Liver (tissue), 9 donors: Measurements from ENCODE around the gene ZNF358. TPM values are rescaled to one million over a fixed set of nuclear protein-coding genes. Genes with fewer than 3 reads are reported as not detected.

ENCODE experiments used
- DNase-seq: peaks from one replicate; pipeline ENCODE4 v3.0.0-alpha.2; 2017; ENCODE audit warnings: low spot score
- H3K27ac ChIP-seq, 2 donors: one replicate each; pipeline ENCODE4 v1.7.0; 2013; ENCODE audit warnings: inconsistent platforms in 2 of 2, low read length in 2 of 2, control low read depth in 1 of 2, low read depth in 1 of 2, mild to moderate bottlenecking in 1 of 2
- H3K27me3 ChIP-seq, 4 donors: one replicate each; pipeline versions ENCODE4 v1.6.1 to v1.7.0; 2013; ENCODE audit warnings: low read length in 3 of 4, inconsistent platforms in 1 of 4, mild to moderate bottlenecking in 1 of 4, moderate library complexity in 1 of 4; ENCODE audit not compliant: control insufficient read depth in 4 of 4, insufficient read depth in 4 of 4
- H3K36me3 ChIP-seq, 4 donors: one replicate each; pipeline versions ENCODE4 v1.6.1 to v1.7.0; 2013; ENCODE audit warnings: low read length in 3 of 4, mild to moderate bottlenecking in 3 of 4, low read depth in 1 of 4, moderate library complexity in 1 of 4; ENCODE audit not compliant: control insufficient read depth in 4 of 4, insufficient read depth in 3 of 4
- H3K4me1 ChIP-seq, 4 donors: one replicate each; pipeline versions ENCODE4 v1.6.1 to v1.7.0; 2013; ENCODE audit warnings: low read length in 3 of 4, mild to moderate bottlenecking in 3 of 4, moderate library complexity in 1 of 4; ENCODE audit not compliant: control insufficient read depth in 4 of 4, insufficient read depth in 4 of 4
- H3K4me3 ChIP-seq, 3 donors: one replicate each; pipeline versions ENCODE4 v1.6.1 to v1.7.0; 2013; ENCODE audit warnings: low read length in 3 of 3, control low read depth in 1 of 3, low read depth in 1 of 3, mild to moderate bottlenecking in 1 of 3
- H3K9ac ChIP-seq, 2 donors: one replicate each; pipeline ENCODE4 v1.7.0; 2013; ENCODE audit warnings: low read length in 2 of 2, mild to moderate bottlenecking in 2 of 2, moderate library complexity in 2 of 2, control low read depth in 1 of 2, low read depth in 1 of 2
- H3K9me3 ChIP-seq, 4 donors: one replicate each; pipeline versions ENCODE4 v1.6.1 to v1.7.0; 2013; ENCODE audit warnings: low read length in 3 of 4; ENCODE audit not compliant: control insufficient read depth in 4 of 4
- EGR1 ChIP-seq, 2 donors: IDR thresholded peaks; 2 replicates each; pipeline ENCODE4 v1.6.1; 2016 to 2018; ENCODE audit warnings: antibody characterized with exemption in 2 of 2, low read depth in 2 of 2
- FOXA1 ChIP-seq: IDR thresholded peaks from 2 replicates; pipeline ENCODE4 v1.6.1; 2016; ENCODE audit warnings: antibody characterized with exemption
- FOXA2 ChIP-seq: IDR thresholded peaks from 2 replicates; pipeline ENCODE4 v1.6.1; 2016; ENCODE audit warnings: antibody characterized with exemption
- GABPA ChIP-seq, 2 donors: IDR thresholded peaks in 1 of 2; conservative IDR thresholded peaks in 1 of 2; 2 replicates each; pipeline ENCODE4 v1.6.1; 2016; ENCODE audit warnings: antibody characterized with exemption in 2 of 2, mild to moderate bottlenecking in 1 of 2, moderate library complexity in 1 of 2
- HNF4A ChIP-seq, 2 donors: conservative IDR thresholded peaks; 2 replicates each; pipeline ENCODE4 v1.6.1; 2016; ENCODE audit warnings: antibody characterized with exemption in 2 of 2, mild to moderate bottlenecking in 2 of 2
- HNF4G ChIP-seq: IDR thresholded peaks from 2 replicates; pipeline ENCODE4 v1.6.1; 2016; ENCODE audit warnings: antibody characterized with exemption
- JUND ChIP-seq, 2 donors: IDR thresholded peaks; 2 replicates each; pipeline ENCODE4 v1.6.1; 2016; ENCODE audit warnings: antibody characterized with exemption in 2 of 2
- MAX ChIP-seq: IDR thresholded peaks from 2 replicates; pipeline ENCODE4 v1.6.1; 2016; ENCODE audit warnings: antibody characterized with exemption
- NR2F2 ChIP-seq: IDR thresholded peaks from 2 replicates; pipeline ENCODE4 v1.6.1; 2016; ENCODE audit warnings: antibody characterized with exemption
- RAD21 ChIP-seq, 2 donors: IDR thresholded peaks; 2 replicates each; pipeline ENCODE4 v1.6.1; 2016; ENCODE audit warnings: antibody characterized with exemption in 2 of 2, mild to moderate bottlenecking in 2 of 2
- RXRA ChIP-seq, 2 donors: IDR thresholded peaks; 2 replicates each; pipeline ENCODE4 v1.6.1; 2017 to 2018; ENCODE audit warnings: antibody characterized with exemption in 2 of 2, mild to moderate bottlenecking in 1 of 2
- SP1 ChIP-seq: IDR thresholded peaks from 2 replicates; pipeline ENCODE4 v1.6.1; 2018; ENCODE audit warnings: antibody characterized with exemption, mild to moderate bottlenecking
- TAF1 ChIP-seq: conservative IDR thresholded peaks from 2 replicates; pipeline ENCODE4 v1.6.1; 2016; ENCODE audit warnings: antibody characterized with exemption, mild to moderate bottlenecking
- YY1 ChIP-seq: IDR thresholded peaks from 2 replicates; pipeline ENCODE4 v1.6.1; 2016; ENCODE audit warnings: antibody characterized with exemption, mild to moderate bottlenecking
- WGBS: extraction: QIAGEN DNeasy Blood & Tissue Kit; methylation state at CpG from one replicate; pipeline ENCODE4 v1.1.7; 2013; 5-methylcytosine and 5-hydroxymethylcytosine counted together
- polyA plus RNA-seq, 2 donors: library from polyadenylated mRNA; stranded (reverse) in 1 of 2; unstranded in 1 of 2; fragments of 200-250 nt in 1 of 2; fragments of >200 nt in 1 of 2; fragmentation: Nextera tagmentation in 1 of 2; extraction: Ambion mirVana in 1 of 2; gene quantifications; one replicate each; pipeline versions ENCODE4 v1.2.1 to v1.2.3, GENCODE V29; 2013 to 2015
- total RNA-seq, 2 donors: library from RNA; depleted of rRNA; stranded (reverse); fragments of >200 nt; gene quantifications; one replicate each; pipeline ENCODE4 v1.2.3, GENCODE V29; 2014
- TF ChIP-seq, protein P1 (sequence below): IDR thresholded peaks from 2 replicates; pipeline ENCODE4 v1.6.1; 2016; ENCODE audit warnings: antibody characterized with exemption, mild to moderate bottlenecking
- TF ChIP-seq, protein P2 (sequence below): IDR thresholded peaks from 2 replicates; pipeline ENCODE4 v1.6.1; 2016; ENCODE audit warnings: antibody characterized with exemption
- TF ChIP-seq, protein P3 (sequence below): fragments of 150-350 bp; IDR thresholded peaks from 2 replicates; pipeline ENCODE4 v1.5.1; 2017; ENCODE audit warnings: improper control_type of control experiment, low read depth, low read length; ENCODE audit not compliant: missing input control
- TF ChIP-seq, protein P4 (sequence below): IDR thresholded peaks from 2 replicates; pipeline ENCODE4 v1.6.1; 2016; ENCODE audit warnings: antibody characterized with exemption
- donor health status: healthy.
- donor health status: healthy.
- donor health status: healthy.
- donor health status: healthy.
- donor health status: healthy.

ZNF358 gene
- total and polyA plus RNA-seq, 4 donors = 5.7 to 18.2 (median 12.5) TPM

GRCh38 chr19:7477758-7478157, 38.1 kb upstream of the ZNF358 start (continued):
- TF ChIP-seq, protein P1, sequence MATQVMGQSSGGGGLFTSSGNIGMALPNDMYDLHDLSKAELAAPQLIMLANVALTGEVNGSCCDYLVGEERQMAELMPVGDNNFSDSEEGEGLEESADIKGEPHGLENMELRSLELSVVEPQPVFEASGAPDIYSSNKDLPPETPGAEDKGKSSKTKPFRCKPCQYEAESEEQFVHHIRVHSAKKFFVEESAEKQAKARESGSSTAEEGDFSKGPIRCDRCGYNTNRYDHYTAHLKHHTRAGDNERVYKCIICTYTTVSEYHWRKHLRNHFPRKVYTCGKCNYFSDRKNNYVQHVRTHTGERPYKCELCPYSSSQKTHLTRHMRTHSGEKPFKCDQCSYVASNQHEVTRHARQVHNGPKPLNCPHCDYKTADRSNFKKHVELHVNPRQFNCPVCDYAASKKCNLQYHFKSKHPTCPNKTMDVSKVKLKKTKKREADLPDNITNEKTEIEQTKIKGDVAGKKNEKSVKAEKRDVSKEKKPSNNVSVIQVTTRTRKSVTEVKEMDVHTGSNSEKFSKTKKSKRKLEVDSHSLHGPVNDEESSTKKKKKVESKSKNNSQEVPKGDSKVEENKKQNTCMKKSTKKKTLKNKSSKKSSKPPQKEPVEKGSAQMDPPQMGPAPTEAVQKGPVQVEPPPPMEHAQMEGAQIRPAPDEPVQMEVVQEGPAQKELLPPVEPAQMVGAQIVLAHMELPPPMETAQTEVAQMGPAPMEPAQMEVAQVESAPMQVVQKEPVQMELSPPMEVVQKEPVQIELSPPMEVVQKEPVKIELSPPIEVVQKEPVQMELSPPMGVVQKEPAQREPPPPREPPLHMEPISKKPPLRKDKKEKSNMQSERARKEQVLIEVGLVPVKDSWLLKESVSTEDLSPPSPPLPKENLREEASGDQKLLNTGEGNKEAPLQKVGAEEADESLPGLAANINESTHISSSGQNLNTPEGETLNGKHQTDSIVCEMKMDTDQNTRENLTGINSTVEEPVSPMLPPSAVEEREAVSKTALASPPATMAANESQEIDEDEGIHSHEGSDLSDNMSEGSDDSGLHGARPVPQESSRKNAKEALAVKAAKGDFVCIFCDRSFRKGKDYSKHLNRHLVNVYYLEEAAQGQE = no peak
- TF ChIP-seq, protein P2, sequence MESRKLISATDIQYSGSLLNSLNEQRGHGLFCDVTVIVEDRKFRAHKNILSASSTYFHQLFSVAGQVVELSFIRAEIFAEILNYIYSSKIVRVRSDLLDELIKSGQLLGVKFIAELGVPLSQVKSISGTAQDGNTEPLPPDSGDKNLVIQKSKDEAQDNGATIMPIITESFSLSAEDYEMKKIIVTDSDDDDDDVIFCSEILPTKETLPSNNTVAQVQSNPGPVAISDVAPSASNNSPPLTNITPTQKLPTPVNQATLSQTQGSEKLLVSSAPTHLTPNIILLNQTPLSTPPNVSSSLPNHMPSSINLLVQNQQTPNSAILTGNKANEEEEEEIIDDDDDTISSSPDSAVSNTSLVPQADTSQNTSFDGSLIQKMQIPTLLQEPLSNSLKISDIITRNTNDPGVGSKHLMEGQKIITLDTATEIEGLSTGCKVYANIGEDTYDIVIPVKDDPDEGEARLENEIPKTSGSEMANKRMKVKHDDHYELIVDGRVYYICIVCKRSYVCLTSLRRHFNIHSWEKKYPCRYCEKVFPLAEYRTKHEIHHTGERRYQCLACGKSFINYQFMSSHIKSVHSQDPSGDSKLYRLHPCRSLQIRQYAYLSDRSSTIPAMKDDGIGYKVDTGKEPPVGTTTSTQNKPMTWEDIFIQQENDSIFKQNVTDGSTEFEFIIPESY = no peak
- TF ChIP-seq SP1 = no peak
- TF ChIP-seq GABPA (IDR thresholded peaks at IDR 0.05 in 1 of 2, conservative IDR thresholded peaks at IDR 0.05 in 1 of 2) = no peak

DNA sequence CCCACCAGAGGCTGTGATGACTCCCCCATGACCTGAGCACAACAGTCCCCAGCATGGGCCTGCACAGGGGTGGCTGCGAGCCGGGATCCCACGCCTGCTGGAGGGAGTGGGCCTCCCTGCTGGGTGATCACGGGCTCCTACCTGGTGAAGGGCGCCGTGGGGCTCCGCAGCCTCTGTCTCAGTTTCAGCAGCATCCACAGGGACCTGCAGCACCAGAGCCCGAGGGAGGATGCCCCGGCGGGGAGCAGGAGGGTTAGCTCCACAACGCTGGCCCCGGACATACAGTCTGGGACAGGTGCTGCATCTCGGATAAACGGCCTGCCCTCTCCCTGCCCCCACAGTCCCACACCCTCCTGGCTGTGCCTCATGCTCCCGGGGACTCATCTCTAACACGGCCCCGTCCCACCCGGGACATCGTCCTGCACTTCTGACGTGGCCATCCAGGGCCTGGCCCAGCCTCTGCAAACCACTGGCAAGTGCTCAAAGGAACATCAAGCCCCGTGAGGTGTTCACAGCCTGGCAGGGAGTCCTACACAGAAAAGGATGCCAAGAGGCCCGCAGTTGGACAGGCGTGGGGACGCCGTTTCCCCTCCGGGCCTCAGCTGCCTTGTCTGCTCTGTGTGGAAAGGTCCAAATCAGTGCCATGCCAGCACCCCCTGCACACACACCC, 37.6 kb upstream of the ZNF358 start:
- H3K9me3 ChIP-seq = no peaks in the 10 kb centered on the region
- H3K27ac ChIP-seq = no peak overlapping the region
- 86% methylated on average over 26 of the region's 26 CpGs for WGBS
- no peak for DNase-seq
- no peaks in the 10 kb centered on the region for H3K27me3 ChIP-seq
- no peaks in the 10 kb centered on the region for H3K4me1 ChIP-seq
- peaks cover 0 to 3% (median 0%) of the 10 kb centered on the region in 4 donors for H3K36me3 ChIP-seq
- H3K4me3 ChIP-seq = no peak overlapping the region
- TF ChIP-seq EGR1 (IDR thresholded peaks at IDR 0.05; ENCODE audit: low read depth in 2 of 2) (no peak), FOXA1 (no peak), GABPA (IDR thresholded peaks at IDR 0.05 in 1 of 2, conservative IDR thresholded peaks at IDR 0.05 in 1 of 2) (no peak), HNF4G (no peak), TAF1 (no peak), SP1 (no peak), FOXA2 (no peak), YY1 (no peak), NR2F2 (no peak), RAD21 (IDR thresholded peaks at IDR 0.05) (no peak), MAX (no peak), RXRA (IDR thresholded peaks at IDR 0.05) (no peak), HNF4A (conservative IDR thresholded peaks at IDR 0.05) (no peak), JUND (IDR thresholded peaks at IDR 0.05) (no peak)
- TF ChIP-seq, protein P1 = no peak
- TF ChIP-seq, protein P3, sequence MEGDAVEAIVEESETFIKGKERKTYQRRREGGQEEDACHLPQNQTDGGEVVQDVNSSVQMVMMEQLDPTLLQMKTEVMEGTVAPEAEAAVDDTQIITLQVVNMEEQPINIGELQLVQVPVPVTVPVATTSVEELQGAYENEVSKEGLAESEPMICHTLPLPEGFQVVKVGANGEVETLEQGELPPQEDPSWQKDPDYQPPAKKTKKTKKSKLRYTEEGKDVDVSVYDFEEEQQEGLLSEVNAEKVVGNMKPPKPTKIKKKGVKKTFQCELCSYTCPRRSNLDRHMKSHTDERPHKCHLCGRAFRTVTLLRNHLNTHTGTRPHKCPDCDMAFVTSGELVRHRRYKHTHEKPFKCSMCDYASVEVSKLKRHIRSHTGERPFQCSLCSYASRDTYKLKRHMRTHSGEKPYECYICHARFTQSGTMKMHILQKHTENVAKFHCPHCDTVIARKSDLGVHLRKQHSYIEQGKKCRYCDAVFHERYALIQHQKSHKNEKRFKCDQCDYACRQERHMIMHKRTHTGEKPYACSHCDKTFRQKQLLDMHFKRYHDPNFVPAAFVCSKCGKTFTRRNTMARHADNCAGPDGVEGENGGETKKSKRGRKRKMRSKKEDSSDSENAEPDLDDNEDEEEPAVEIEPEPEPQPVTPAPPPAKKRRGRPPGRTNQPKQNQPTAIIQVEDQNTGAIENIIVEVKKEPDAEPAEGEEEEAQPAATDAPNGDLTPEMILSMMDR = no peak
- TF ChIP-seq, protein P4, sequence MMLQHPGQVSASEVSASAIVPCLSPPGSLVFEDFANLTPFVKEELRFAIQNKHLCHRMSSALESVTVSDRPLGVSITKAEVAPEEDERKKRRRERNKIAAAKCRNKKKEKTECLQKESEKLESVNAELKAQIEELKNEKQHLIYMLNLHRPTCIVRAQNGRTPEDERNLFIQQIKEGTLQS = no peak
- TF ChIP-seq, protein P2 = no peak
- no peak overlapping the region for H3K9ac ChIP-seq
